ENCODE data around the gene CD37.
"Not testable (repeated sequence)": the region's sequence is repeated elsewhere in the genome, so short reads cannot be mapped to it uniquely, and the experiment has no call there.

Gene CD37

DNA sequence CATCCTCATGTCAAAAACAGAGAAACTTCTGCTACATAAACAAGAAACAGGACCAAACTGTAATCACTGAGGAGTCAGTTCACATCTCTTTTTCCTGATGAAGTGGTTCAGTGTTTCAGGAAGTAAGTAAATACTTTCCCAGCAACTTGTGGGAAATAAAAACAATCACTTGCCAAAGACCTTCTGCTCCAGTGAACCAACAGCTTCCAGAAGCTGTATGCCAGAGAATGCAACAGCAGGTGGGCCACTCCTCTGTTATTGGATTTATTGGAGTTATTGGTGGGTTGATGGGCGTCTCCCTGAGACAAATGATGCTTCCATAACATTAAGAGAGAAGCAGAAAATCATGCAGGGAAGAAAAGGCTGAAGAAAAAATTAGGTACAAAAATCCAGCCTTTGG is 20.1 kb upstream of the CD37 start:
- TF ChIP-seq, protein P1, sequence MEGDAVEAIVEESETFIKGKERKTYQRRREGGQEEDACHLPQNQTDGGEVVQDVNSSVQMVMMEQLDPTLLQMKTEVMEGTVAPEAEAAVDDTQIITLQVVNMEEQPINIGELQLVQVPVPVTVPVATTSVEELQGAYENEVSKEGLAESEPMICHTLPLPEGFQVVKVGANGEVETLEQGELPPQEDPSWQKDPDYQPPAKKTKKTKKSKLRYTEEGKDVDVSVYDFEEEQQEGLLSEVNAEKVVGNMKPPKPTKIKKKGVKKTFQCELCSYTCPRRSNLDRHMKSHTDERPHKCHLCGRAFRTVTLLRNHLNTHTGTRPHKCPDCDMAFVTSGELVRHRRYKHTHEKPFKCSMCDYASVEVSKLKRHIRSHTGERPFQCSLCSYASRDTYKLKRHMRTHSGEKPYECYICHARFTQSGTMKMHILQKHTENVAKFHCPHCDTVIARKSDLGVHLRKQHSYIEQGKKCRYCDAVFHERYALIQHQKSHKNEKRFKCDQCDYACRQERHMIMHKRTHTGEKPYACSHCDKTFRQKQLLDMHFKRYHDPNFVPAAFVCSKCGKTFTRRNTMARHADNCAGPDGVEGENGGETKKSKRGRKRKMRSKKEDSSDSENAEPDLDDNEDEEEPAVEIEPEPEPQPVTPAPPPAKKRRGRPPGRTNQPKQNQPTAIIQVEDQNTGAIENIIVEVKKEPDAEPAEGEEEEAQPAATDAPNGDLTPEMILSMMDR (IDR thresholded peaks at IDR 0.05; ENCODE audit: low read depth, low read length): no peak
- TF ChIP-seq MYC (IDR thresholded peaks at IDR 0.05; ENCODE audit: low read depth, low read length): no peak
- no peak for TF ChIP-seq POLR2A (IDR thresholded peaks at IDR 0.05; ENCODE audit: extremely low read depth, insufficient read length)
- TF ChIP-seq, protein P2, sequence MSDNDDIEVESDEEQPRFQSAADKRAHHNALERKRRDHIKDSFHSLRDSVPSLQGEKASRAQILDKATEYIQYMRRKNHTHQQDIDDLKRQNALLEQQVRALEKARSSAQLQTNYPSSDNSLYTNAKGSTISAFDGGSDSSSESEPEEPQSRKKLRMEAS (IDR thresholded peaks at IDR 0.05; ENCODE audit: low read depth, low read length): no peak
- no peak overlapping the region for H3K4me3 ChIP-seq (ENCODE audit: low read depth, low read length)
- DNase-seq (ENCODE audit: low read depth): no peak

DNA sequence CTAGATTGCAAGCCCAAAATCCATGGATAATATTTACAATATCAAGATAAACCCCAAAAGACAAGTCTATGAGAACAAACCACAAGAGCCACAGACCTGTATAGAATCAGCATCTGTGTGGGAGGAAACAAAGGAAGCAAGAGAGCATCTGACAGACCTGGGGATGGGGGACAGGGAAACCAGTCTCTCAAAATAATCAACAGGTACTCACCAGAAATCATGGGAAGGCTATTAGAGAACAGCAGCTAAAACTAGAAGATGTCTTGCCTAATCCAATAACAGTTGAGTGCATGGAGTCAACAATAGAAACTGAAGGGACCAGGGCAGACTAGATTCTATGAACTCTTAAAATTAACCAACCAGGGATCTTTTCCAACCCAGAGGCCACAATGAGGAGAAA is 18.9 kb upstream of the CD37 start:
- DNase-seq (ENCODE audit: low read depth): no peak
- no peak overlapping the region for H3K4me3 ChIP-seq (ENCODE audit: low read depth, low read length)
- TF ChIP-seq, protein P2 (IDR thresholded peaks at IDR 0.05; ENCODE audit: low read depth, low read length): no peak
- TF ChIP-seq, protein P1 (IDR thresholded peaks at IDR 0.05; ENCODE audit: low read depth, low read length): no peak
- TF ChIP-seq MYC (IDR thresholded peaks at IDR 0.05; ENCODE audit: low read depth, low read length): no peak
- TF ChIP-seq POLR2A (IDR thresholded peaks at IDR 0.05; ENCODE audit: extremely low read depth, insufficient read length): no peak

DNA sequence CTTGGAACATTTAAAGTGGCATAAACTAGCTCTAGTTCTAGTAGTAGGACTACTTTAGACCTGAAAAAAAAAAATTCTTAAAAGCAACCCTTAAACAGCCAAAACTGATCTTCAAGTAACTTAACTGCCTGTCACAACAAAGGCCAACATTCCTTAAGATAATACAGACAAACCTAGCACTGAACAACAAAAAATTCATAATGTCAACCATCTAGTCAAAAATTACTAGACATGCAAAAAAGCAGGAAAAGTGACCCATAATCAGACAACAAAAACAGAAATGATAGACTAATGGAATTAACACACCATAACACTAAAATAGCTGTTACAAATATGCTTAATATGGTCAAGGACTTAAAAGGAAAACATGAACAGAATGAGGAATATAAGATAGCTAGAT is 16.9 kb upstream of the CD37 start:
- no peak for DNase-seq (ENCODE audit: low read depth)
- no peak overlapping the region for H3K4me3 ChIP-seq (ENCODE audit: low read depth, low read length)
- TF ChIP-seq, protein P2 (IDR thresholded peaks at IDR 0.05; ENCODE audit: low read depth, low read length): no peak
- no peak for TF ChIP-seq MYC (IDR thresholded peaks at IDR 0.05; ENCODE audit: low read depth, low read length)
- TF ChIP-seq POLR2A (IDR thresholded peaks at IDR 0.05; ENCODE audit: extremely low read depth, insufficient read length): no peak
- TF ChIP-seq, protein P1 (IDR thresholded peaks at IDR 0.05; ENCODE audit: low read depth, low read length): no peak

DNA sequence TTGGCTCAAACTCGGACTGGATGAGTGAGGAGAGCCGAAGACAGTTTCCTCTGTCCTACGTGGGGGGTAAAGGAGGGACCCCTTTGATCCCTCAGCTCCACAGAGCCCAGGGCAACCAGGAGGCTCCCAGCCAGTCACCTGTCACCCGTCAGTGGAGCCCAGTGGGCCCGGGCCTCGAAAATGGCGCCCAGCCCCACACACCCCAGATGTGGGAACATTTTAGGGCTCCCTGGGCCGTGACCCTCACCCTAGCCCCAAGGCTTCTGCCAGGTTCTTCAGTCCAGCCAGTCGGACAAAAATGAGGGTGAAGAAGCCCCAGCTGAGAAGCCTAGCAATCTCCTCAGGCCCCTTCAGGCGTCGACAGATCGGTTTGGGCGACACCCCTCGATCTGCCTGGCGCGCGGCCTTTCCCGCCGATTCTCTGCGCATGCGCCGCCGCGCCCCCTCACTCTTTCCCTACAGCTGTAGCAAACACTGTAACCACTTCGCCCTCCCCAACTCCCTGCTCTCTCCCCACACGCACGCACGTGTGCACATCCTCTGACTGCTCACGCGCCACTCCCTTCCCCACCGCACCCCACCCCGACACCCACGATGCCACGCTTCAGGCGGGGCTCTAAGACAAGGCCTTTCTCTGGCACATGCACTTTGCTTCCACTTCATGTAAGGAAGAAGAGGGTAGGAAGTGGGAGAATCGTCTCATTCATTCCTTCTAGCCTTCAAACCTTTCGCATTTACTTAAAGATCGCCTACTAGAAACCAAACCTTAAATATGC is 10.2 kb upstream of the CD37 start, which contains the start of gene SLC6A16:
SLC6A16 (minus strand) TSS at position 391 of the 776 bp plus-strand sequence. CDS start 13,844 bp downstream, outside the sequence.
- TF ChIP-seq MYC (IDR thresholded peaks at IDR 0.05; ENCODE audit: low read depth, low read length) (no peak), POLR2A (IDR thresholded peaks at IDR 0.05; ENCODE audit: extremely low read depth, insufficient read length) (no peak)
- TF ChIP-seq, protein P2 (IDR thresholded peaks at IDR 0.05; ENCODE audit: low read depth, low read length): no peak
- TF ChIP-seq, protein P1 (IDR thresholded peaks at IDR 0.05; ENCODE audit: low read depth, low read length): no peak
- H3K4me3 ChIP-seq (ENCODE audit: low read depth, low read length): no peak within 1 kb of the TSS
- no peak for DNase-seq (ENCODE audit: low read depth)

DNA sequence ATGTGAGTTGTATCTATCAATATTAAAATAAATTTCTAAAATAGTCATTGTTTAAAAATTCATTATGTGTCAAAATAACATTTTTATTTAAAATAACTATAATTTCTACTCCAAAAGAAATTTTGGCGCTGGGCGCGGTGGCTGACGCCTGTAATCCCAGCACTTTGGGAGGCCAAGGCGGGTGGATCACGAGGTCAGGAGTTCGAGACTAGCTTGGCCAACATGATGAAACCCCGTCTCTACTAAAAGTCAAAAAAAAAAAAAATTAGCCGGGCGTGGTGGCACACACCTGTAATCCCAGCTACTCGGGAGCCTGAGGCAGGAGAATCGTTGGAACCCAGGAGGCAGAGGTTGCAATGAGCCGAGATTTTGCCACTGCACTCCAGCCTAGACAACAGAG is 9.4 kb upstream of the CD37 start:
- H3K4me3 ChIP-seq (ENCODE audit: low read depth, low read length); DNase-seq (ENCODE audit: low read depth): not testable (repeated sequence)

DNA sequence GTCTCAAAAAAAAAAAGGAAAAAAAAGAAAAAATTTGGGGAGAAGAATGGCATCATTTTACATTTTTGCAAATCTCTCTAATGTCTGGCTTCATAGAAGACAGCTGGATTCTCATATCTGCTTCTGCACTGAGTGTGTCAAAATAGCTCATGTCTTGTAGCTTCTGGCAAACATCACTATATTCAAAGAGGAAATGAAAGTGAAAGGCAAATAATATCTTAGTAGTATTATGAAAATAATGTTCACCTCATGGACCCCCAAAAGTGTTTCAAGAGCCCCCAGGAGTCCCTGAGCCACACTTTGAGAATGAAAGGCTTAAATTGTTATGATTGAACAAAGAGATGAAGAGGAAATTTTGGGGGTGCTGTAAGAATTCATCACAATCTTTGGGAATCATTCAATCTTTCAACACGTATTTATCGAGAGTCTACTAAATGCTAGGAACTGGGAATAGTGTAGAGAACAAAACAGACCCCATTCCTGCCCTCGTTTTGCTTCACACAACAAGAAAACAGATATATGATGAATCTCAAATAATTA is 9.0 kb upstream of the CD37 start:
- no peak overlapping the region for H3K4me3 ChIP-seq (ENCODE audit: low read depth, low read length)
- DNase-seq (ENCODE audit: low read depth): no peak

More for the DNA sequence above, 9.0 kb upstream of the CD37 start:
- TF ChIP-seq MYC (IDR thresholded peaks at IDR 0.05; ENCODE audit: low read depth, low read length) (no peak), POLR2A (IDR thresholded peaks at IDR 0.05; ENCODE audit: extremely low read depth, insufficient read length) (no peak)
- TF ChIP-seq, protein P2 (IDR thresholded peaks at IDR 0.05; ENCODE audit: low read depth, low read length): no peak
- TF ChIP-seq, protein P1 (IDR thresholded peaks at IDR 0.05; ENCODE audit: low read depth, low read length): no peak
